Head of caudate nucleus (tissue), 42 donors: ENCODE results near the gene LENG9.

Source experiments
- DNase-seq, 42 donors: peaks; one replicate each; pipeline versions ENCODE4 v3.0.0 to v3.0.0-alpha.2; 2020 to 2021; ENCODE audit warnings: mixed read lengths in 7 of 42
- intact Hi-C: fragments of 100-400 bp; cut with DNase I; formaldehyde crosslinking; loops from one replicate; pipeline ENCODE4 v1.15.0; 2022

Gene LENG9

GRCh38 chr19:54429545-54430227 is 33.9 kb downstream of the LENG9 start:
- intact Hi-C loops, result no loop called here
- no peak for DNase-seq

GRCh38 chr19:54429176-54429495 is 34.4 kb downstream of the LENG9 start:
- intact Hi-C loops, result no loop called here
- DNase-seq, result no peak

- intact Hi-C loops, result no loop called here
- DNase-seq, result no peak
These were observed 35.0 kb downstream of the LENG9 start for GRCh38 chr19:54428323-54429175.

- intact Hi-C loops, result no loop called here
- no peak for DNase-seq
These were observed 36.0 kb downstream of the LENG9 start for GRCh38 chr19:54427586-54427985.

GRCh38 chr19:54426291-54426931 is 37.2 kb downstream of the LENG9 start:
- intact Hi-C loops, result no loop called here
- peak in 15 of 42 donors; percentile 15 to 78 (median 52) for DNase-seq

- intact Hi-C loops, result no loop called here
- no peak for DNase-seq
These were observed 38.2 kb downstream of the LENG9 start for GRCh38 chr19:54425382-54425723.

GRCh38 chr19:54424660-54425381 is 38.8 kb downstream of the LENG9 start:
- no peak for DNase-seq
- intact Hi-C loops, result no loop called here

- no peak for DNase-seq
- intact Hi-C loops, result no loop called here
These were observed 39.4 kb downstream of the LENG9 start for GRCh38 chr19:54424201-54424600.

GRCh38 chr19:54422136-54422535 is 41.4 kb downstream of the LENG9 start:
- no peak for DNase-seq
- intact Hi-C loops, result no loop called here

- intact Hi-C loops, result no loop called here
- DNase-seq, result peak in 1 of 42 donors; percentile 28
These were observed 42.1 kb downstream of the LENG9 start for GRCh38 chr19:54421521-54421920.

- DNase-seq, result no peak
- intact Hi-C loops, result no loop called here
These were observed 42.4 kb downstream of the LENG9 start for GRCh38 chr19:54421169-54421516.

GRCh38 chr19:54420383-54421168 is 43.0 kb downstream of the LENG9 start:
- peak; percentile 87 to 99 (median 96) for DNase-seq

GRCh38 chr19:54420068-54420382 is 43.6 kb downstream of the LENG9 start:
- intact Hi-C loops, result no loop called here
- no peak for DNase-seq

More at GRCh38 chr19:54420383-54421168, 43.0 kb downstream of the LENG9 start:
- intact Hi-C loops, result no loop called here

- intact Hi-C loops, result no loop called here
- peak in 1 of 42 donors; percentile 31 for DNase-seq
These were observed 44.4 kb downstream of the LENG9 start for GRCh38 chr19:54418930-54419800.

GRCh38 chr19:54418030-54418929 is 45.3 kb downstream of the LENG9 start:
- peak in 33 of 42 donors; percentile 43 to 81 (median 61) for DNase-seq
- intact Hi-C loops, result no loop called here

- intact Hi-C loops, result no loop called here
- DNase-seq, result peak in 16 of 42 donors; percentile 29 to 76 (median 55)
These were observed 46.7 kb downstream of the LENG9 start for GRCh38 chr19:54416695-54417491.
